HUES6 (cell line): ENCODE measurements around the gene NFAT5.

Experiments used
- H3K27ac ChIP-seq: 2 replicates; pipeline ENCODE4 v1.7.0; 2013; ENCODE audit warnings: low read depth, mild to moderate bottlenecking, low read length, inconsistent platforms
- H3K27me3 ChIP-seq: 2 replicates; pipeline ENCODE4 v1.6.1; 2013; ENCODE audit warnings: low read length; ENCODE audit not compliant: control insufficient read depth, insufficient read depth
- H3K36me3 ChIP-seq: 2 replicates; pipeline ENCODE4 v1.6.1; 2013; ENCODE audit warnings: low read length; ENCODE audit not compliant: control insufficient read depth, insufficient read depth
- H3K4me1 ChIP-seq: 2 replicates; pipeline ENCODE4 v1.6.1; 2013; ENCODE audit warnings: low read length; ENCODE audit not compliant: control insufficient read depth, insufficient read depth
- H3K4me3 ChIP-seq: 2 replicates; pipeline ENCODE4 v1.5.1; 2013; ENCODE audit warnings: low read depth, low read length
- H3K9ac ChIP-seq: one replicate; pipeline ENCODE4 v1.6.1; 2013; ENCODE audit warnings: mild to moderate bottlenecking, low read length
- H3K9me3 ChIP-seq: 2 replicates; pipeline ENCODE4 v1.6.1; 2013; ENCODE audit warnings: low read depth, low read length; ENCODE audit not compliant: control insufficient read depth, insufficient read depth

Gene NFAT5

DNA sequence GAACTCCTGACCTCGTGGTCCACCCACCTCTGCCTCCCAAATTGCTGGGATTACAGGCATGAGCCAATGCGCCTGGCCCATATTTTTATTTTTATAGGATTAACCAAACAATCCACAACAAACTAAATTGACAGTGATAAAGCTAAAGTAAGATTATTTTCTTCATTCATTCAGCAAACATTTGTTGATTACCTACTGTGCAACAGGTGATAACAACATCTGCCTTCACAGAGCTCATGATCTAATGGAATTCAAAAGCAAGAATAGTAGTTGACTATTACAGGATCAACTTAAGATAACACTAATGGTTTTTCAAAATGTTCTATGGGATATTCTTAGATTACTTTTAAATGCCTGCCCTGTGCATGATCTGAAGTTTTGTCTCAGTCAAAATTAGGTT lies 122.8 kb downstream of the NFAT5 start:
- Histone ChIP-seq H3K36me3 (peaks cover 45% of the 10 kb centered on the region), H3K9ac (no peak overlapping the region), H3K27ac (no peak overlapping the region), H3K4me3 (no peak overlapping the region), H3K9me3 (no peaks in the 10 kb centered on the region), H3K4me1 (no peaks in the 10 kb centered on the region), H3K27me3 (no peaks in the 10 kb centered on the region)

DNA sequence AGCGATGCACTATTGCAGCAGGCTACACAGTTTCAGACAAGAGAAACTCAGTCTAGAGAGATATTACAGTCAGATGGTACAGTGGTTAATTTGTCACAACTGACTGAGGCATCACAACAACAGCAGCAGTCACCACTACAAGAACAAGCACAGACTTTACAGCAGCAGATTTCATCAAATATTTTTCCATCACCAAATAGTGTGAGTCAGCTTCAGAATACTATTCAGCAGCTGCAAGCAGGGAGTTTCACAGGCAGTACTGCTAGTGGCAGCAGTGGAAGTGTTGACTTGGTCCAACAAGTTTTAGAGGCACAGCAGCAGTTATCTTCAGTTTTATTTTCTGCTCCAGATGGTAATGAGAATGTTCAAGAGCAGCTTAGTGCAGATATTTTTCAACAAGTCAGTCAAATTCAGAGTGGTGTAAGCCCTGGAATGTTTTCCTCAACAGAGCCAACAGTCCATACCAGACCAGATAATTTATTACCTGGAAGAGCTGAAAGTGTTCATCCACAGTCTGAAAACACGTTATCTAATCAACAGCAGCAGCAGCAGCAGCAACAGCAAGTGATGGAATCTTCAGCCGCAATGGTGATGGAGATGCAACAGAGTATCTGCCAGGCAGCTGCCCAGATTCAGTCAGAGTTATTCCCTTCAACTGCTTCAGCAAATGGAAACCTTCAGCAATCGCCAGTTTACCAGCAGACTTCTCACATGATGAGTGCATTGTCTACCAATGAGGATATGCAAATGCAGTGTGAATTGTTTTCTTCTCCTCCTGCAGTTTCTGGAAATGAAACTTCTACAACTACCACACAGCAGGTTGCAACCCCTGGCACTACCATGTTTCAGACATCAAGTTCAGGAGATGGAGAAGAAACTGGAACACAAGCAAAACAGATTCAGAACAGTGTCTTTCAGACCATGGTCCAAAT lies 126.5 kb downstream of the NFAT5 start:
- H3K4me3 ChIP-seq: no peak overlapping the region
- H3K9ac ChIP-seq: no peak overlapping the region
- H3K9me3 ChIP-seq: no peaks in the 10 kb centered on the region
- H3K36me3 ChIP-seq: peaks cover 65% of the 10 kb centered on the region
- no peaks in the 10 kb centered on the region for H3K27me3 ChIP-seq
- no peak overlapping the region for H3K27ac ChIP-seq
- no peaks in the 10 kb centered on the region for H3K4me1 ChIP-seq

DNA sequence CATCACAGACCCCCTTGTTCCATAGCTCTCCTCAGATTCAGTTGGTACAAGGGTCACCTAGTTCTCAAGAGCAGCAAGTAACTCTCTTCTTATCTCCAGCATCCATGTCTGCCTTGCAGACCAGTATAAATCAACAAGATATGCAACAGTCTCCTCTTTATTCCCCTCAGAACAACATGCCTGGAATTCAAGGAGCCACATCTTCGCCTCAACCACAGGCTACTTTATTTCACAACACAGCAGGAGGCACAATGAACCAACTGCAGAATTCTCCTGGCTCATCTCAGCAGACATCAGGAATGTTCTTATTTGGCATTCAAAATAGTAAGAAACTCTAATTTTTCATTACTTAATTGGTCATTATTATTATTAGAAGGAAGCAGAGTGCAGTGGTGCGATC lies 128.2 kb downstream of the NFAT5 start:
- H3K9me3 ChIP-seq: no peaks in the 10 kb centered on the region
- no peaks in the 10 kb centered on the region for H3K4me1 ChIP-seq
- no peaks in the 10 kb centered on the region for H3K27me3 ChIP-seq
- peaks cover 66% of the 10 kb centered on the region for H3K36me3 ChIP-seq
- H3K27ac ChIP-seq: no peak overlapping the region
- H3K4me3 ChIP-seq: no peak overlapping the region
- H3K9ac ChIP-seq: no peak overlapping the region

DNA sequence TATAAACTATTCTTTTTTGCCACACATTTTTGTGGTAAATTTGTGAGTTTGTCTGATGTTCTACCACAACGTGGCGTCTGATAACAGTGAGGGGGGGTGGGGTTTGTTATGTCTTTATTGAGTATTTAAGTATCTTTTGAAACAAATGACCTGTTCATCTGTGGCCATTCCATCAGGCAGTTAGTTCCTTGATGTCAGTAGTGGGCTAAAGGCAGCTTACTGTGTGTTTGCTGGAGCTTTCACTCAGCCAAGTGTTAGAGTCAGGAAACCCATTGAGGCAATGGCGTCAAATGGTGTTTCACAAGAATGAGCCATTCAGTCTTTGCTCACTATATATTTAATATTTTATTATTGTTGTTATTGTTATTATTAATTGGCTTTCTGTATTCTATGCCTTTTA lies 132.6 kb downstream of the NFAT5 start:
- Histone ChIP-seq H3K4me1 (no peaks in the 10 kb centered on the region), H3K9me3 (no peaks in the 10 kb centered on the region), H3K36me3 (peaks cover 39% of the 10 kb centered on the region), H3K9ac (no peak overlapping the region), H3K27ac (no peak overlapping the region), H3K4me3 (no peak overlapping the region), H3K27me3 (no peaks in the 10 kb centered on the region)

DNA sequence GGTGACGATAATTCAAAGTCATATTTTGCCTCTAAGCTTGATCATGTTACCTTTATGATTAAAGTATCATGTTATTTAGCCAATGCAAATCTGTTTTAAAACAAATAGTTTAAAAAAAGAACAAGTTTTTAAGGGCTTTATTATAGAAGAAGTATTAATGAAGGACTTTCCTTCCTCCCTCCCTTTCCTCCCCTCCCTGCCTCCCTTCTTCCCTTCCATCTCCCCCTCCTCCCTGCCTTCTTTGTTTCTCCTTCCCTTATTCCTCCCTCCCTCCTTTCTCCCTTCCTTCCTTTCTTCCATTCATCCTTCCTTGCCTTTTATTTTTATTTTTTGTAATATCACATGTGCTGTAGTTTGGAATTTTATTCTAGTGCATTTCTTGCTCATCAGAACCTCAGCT lies 134.1 kb downstream of the NFAT5 start:
- Histone ChIP-seq H3K36me3 (peaks cover 24% of the 10 kb centered on the region), H3K9ac (no peak overlapping the region), H3K9me3 (no peaks in the 10 kb centered on the region), H3K4me1 (no peaks in the 10 kb centered on the region), H3K27ac (no peak overlapping the region), H3K4me3 (no peak overlapping the region), H3K27me3 (no peaks in the 10 kb centered on the region)

DNA sequence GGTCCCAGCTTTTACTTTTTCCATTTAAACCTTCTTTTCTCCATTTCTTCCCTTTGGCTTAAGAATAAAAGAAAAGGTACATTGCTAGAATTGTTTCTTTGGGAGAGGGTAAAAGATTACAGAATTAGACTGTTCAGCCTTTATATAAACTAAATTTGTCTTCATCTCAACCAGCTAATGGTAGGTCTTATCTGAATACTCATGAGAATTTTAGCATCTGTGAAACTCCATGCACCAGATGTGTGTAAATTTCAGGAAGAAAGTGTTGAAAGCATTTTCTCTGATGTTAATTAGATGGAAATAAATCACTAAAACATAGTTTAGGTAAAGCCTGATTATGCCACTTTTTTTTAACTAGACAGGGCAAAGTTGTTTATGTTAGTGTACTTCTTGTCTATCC lies 135.7 kb downstream of the NFAT5 start:
- Histone ChIP-seq H3K4me3 (no peak overlapping the region), H3K27me3 (no peaks in the 10 kb centered on the region), H3K9ac (no peak overlapping the region), H3K36me3 (peaks cover 10% of the 10 kb centered on the region), H3K9me3 (no peaks in the 10 kb centered on the region), H3K27ac (no peak overlapping the region), H3K4me1 (no peaks in the 10 kb centered on the region)

DNA sequence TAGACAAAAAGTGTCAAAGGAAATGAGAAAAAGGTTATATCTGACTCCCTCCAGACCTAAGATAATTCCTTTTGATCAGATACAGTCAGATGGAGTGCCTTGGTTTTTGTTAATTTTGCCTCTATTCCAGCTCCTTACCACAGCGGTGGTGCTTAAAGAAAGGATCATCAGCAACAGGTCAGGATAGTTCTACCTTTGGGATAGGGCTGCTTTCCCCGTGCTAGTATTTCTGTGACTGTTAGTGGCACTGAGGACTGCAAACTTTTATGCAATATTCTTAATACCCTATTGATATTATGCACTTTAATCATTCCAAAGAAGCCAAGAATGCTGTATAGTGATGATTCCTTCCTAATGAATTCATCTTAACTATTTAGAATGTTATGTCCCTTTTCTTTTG lies 136.1 kb downstream of the NFAT5 start:
- no peaks in the 10 kb centered on the region for H3K4me1 ChIP-seq

DNA sequence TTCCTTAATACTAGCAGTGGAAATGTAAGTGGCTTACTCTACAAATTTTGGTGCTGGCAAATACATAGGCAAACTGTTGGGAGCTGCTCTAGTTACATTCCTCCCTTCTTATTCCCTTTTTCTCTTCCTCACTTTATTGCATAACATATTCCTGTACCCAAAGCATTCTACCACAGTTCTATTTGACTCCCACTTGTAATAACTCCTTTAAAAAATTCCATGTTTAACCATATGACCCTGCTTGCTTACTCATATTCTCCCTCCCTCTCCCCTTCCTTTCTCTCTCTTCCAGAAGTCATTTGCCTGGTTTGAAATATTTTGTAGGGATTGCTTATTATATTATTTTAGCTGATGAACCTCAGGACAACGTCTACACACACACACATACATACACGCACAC lies 137.9 kb downstream of the NFAT5 start:
- Histone ChIP-seq H3K9me3 (no peaks in the 10 kb centered on the region), H3K4me1 (no peaks in the 10 kb centered on the region), H3K9ac (no peak overlapping the region), H3K4me3 (no peak overlapping the region), H3K36me3 (peaks cover 6% of the 10 kb centered on the region), H3K27ac (no peak overlapping the region), H3K27me3 (no peaks in the 10 kb centered on the region)

More for the DNA sequence above, 136.1 kb downstream of the NFAT5 start:
- no peak overlapping the region for H3K4me3 ChIP-seq
- no peaks in the 10 kb centered on the region for H3K9me3 ChIP-seq
- H3K27me3 ChIP-seq: no peaks in the 10 kb centered on the region
- peaks cover 10% of the 10 kb centered on the region for H3K36me3 ChIP-seq
- no peak overlapping the region for H3K9ac ChIP-seq
- H3K27ac ChIP-seq: no peak overlapping the region

DNA sequence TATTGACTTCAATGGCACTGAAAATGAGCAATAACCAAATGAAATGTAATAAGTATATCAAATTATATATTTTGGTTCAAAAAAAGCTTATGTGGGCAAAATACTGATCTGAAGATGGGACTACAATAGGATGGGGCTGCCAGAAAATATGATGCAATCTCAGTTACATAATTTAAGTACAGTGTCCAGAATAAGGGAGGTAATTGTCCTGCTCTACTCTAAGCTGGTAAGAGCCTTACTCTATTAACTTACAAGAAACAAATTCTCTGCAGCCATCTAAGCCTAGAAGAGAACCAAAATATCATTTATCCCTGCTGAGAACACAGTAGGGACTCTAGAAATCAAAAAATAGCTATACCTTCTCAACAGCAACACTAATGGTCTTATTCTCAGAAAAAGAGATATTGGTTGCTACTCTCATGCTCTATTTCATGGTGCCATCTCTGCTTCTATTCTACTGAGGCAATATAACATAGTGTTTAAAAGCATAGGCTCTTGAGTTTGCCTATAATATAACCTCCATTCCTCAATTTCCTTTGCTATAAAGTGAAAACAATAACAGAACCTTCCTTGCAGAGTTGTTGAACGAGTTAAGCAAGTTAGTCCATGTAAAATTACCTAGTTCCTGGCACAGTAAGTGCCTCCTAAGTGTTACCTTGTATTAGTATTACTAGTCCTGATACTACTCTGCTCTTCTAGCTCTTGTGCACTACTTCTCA lies 140.6 kb downstream of the NFAT5 start:
- Histone ChIP-seq H3K27ac (no peak overlapping the region), H3K9me3 (no peaks in the 10 kb centered on the region)

DNA sequence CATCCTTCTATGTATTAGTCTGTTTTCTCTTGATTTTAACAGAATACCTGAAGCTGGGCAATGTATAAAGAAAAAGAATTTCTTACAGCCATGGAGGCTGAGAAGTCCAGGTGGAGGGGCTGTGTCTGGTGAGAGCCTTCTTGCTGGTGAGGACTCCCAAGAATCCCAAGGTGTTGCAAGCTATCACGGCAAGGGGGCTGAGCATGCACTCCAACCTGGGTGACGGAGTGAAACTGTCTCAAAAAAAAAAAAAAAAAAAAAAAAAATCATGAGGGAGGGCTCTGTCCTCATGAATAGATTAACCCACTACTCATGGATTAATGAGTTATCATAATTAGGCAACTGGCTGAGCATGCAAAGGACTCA lies 141.2 kb downstream of the NFAT5 start:
- H3K27ac ChIP-seq: no peak overlapping the region
- H3K9me3 ChIP-seq: no peaks in the 10 kb centered on the region
- no peaks in the 10 kb centered on the region for H3K27me3 ChIP-seq
- no peak overlapping the region for H3K9ac ChIP-seq
- H3K36me3 ChIP-seq: peaks cover 14% of the 10 kb centered on the region
- H3K4me3 ChIP-seq: no peak overlapping the region
- H3K4me1 ChIP-seq: no peaks in the 10 kb centered on the region

More for the DNA sequence above, 140.6 kb downstream of the NFAT5 start:
- Histone ChIP-seq H3K4me1 (no peaks in the 10 kb centered on the region), H3K9ac (no peak overlapping the region), H3K36me3 (peaks cover 12% of the 10 kb centered on the region), H3K4me3 (no peak overlapping the region), H3K27me3 (no peaks in the 10 kb centered on the region)

DNA sequence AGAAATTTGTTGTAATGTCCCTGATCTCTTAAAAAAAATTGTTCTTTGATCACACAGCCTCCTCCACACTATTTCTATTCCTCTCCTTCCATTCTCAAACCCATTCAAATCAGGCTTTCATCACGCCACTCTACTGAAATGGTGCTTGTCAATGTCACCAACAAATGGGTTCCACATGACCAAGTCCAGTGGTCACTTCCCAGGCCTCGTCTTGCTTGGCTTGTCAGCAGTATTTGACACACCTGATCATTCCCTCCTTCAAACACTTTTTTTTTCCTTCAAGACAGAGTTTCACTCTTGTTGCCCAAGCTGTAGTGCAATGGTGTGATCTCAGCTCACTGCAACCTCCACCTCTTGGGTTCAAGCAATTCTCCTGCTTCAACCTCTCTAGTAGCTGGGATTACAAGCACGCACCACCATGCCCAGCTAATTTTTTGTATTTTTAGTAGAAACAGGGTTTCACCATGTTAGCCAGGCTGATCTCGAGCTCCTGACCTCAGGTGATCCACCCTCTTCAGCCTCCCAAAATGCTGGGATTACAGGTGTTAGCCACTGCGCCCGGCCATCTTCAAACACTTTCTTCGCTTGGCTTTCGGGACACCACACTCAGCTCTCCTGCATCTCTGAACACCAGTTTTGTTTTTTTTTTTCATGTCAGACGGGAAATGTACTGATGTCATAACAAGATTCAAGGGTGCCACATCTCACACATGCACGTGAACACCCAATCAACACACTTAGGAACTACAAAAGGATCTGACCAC lies 142.3 kb downstream of the NFAT5 start:
- Histone ChIP-seq H3K36me3 (peaks cover 25% of the 10 kb centered on the region), H3K9me3 (no peaks in the 10 kb centered on the region), H3K4me1 (no peaks in the 10 kb centered on the region), H3K27me3 (no peaks in the 10 kb centered on the region), H3K27ac (no peak overlapping the region), H3K4me3 (no peak overlapping the region), H3K9ac (no peak overlapping the region)
